ENCODE results near the gene ZNF175.

GRCh38 chr19:51586799-51587198 is 15.7 kb downstream of the ZNF175 start:
- TF ChIP-seq MXI1 (IDR thresholded peaks at IDR 0.05; ENCODE audit: low read depth, low read length) (no peak), RAD51 (IDR thresholded peaks at IDR 0.05) (no peak), ZBED1 (IDR thresholded peaks at IDR 0.05; ENCODE audit: borderline replicate concordance) (no peak), BCL11A (IDR thresholded peaks at IDR 0.05; ENCODE audit: low read depth, low read length) (no peak), SRF (IDR thresholded peaks at IDR 0.05; ENCODE audit: low read depth in 2 of 2, low read length in 2 of 2) (no peak), CHD1 (IDR thresholded peaks at IDR 0.05; ENCODE audit: low read depth, low read length) (no peak), HDAC6 (IDR thresholded peaks at IDR 0.05; ENCODE audit: unreplicated experiment) (no peak), HDAC2 (IDR thresholded peaks at IDR 0.05) (no peak), CTCF (IDR thresholded peaks at IDR 0.05 in 2 of 3, conservative IDR thresholded peaks at IDR 0.05 in 1 of 3; ENCODE audit: control insufficient read depth in 2 of 3, extremely low read depth in 1 of 3, insufficient read depth in 1 of 3, low read depth in 3 of 3, low read length in 3 of 3) (no peak), YY1 (IDR thresholded peaks at IDR 0.05; ENCODE audit: low read depth, low read length) (no peak), CEBPB (IDR thresholded peaks at IDR 0.05; ENCODE audit: borderline replicate concordance in 1 of 2, low read depth in 2 of 2, low read length in 2 of 2) (no peak)
